T-cell (primary cell): ENCODE data around the gene KRT77. TPM values are rescaled to one million over a fixed set of nuclear protein-coding genes. Genes with fewer than 3 reads are reported as not detected.

Source experiments
- ATAC-seq, 4 experiments: fragments of 200-7000 bp in 3 of 4; fragments of 150-1000 bp in 1 of 4; cut with Tn5 transposase; replicated peaks in 1 of 4; 1 replicate in 3 of 4; 2 replicates in 1 of 4; pipeline ENCODE4 v1.10.0; 2021; ENCODE audit warnings: moderate library complexity in 3 of 4, mild to moderate bottlenecking in 2 of 4, moderate number of reproducible peaks in 1 of 4
- CTCF ChIA-PET, 2 donors: fragments of 300-600 bp; sonication (Branson Sonifier 250); formaldehyde crosslinking; loops; one replicate each; lab custom pipeline; 2022; ENCODE audit warnings: antibody characterized with exemption in 2 of 2; lab: Charles Lee
- POLR2A ChIA-PET, 2 donors: fragments of 300-600 bp; sonication (Branson Sonifier 250); formaldehyde crosslinking; loops; one replicate each; lab custom pipeline; 2022; ENCODE audit warnings: antibody characterized with exemption in 2 of 2; lab: Charles Lee
- DNase-seq, 35 experiments: peaks; one replicate each; pipeline versions ENCODE4 v3.0.0 to v3.0.0-alpha.2; 2013 to 2023
- H3K27ac ChIP-seq: one replicate; pipeline ENCODE4 v1.5.1; 2013; ENCODE audit warnings: low read length
- H3K27me3 ChIP-seq, 2 experiments: replicated peaks in 1 of 2; 1 replicate in 1 of 2; 2 replicates in 1 of 2; pipeline versions ENCODE4 v1.6.1 to v1.7.0; 2013; ENCODE audit warnings: low read length in 1 of 2, mixed read lengths in 1 of 2; ENCODE audit not compliant: control insufficient read depth in 2 of 2, insufficient read depth in 2 of 2; ENCODE audit errors: extremely low read depth in 1 of 2
- H3K36me3 ChIP-seq, 2 donors: 1 replicate in 1 of 2; 2 replicates in 1 of 2; pipeline versions ENCODE4 v1.6.1 to v1.7.0; 2013; ENCODE audit warnings: low read length in 1 of 2; ENCODE audit not compliant: control insufficient read depth in 2 of 2, insufficient read depth in 1 of 2; ENCODE audit errors: extremely low read depth in 1 of 2
- H3K4me1 ChIP-seq, 2 experiments: 1 replicate in 1 of 2; 2 replicates in 1 of 2; pipeline versions ENCODE4 v1.6.1 to v1.7.0; 2013; ENCODE audit warnings: low read length in 2 of 2, mixed read lengths in 1 of 2; ENCODE audit not compliant: insufficient read depth in 2 of 2, control insufficient read depth in 1 of 2; ENCODE audit errors: extremely low read depth in 1 of 2
- H3K4me3 ChIP-seq, 2 donors: 1 replicate in 1 of 2; 2 replicates in 1 of 2; pipeline versions ENCODE4 v1.5.1 to v1.7.0; 2013; ENCODE audit warnings: mild to moderate bottlenecking in 2 of 2, low read length in 1 of 2, moderate library complexity in 1 of 2; ENCODE audit not compliant: control insufficient read depth in 1 of 2; ENCODE audit errors: extremely low read depth in 1 of 2
- H3K9me3 ChIP-seq: 2 replicates; pipeline ENCODE4 v1.7.0; 2013
- H3K27ac Mint-ChIP-seq, 2 donors: one replicate each; pipeline ENCODE4 v1.8.0; 2020 to 2021; ENCODE audit warnings: mild to moderate bottlenecking in 2 of 2, mixed read lengths in 2 of 2
- H3K27me3 Mint-ChIP-seq, 2 donors: one replicate each; pipeline ENCODE4 v1.8.0; 2021 to 2022; ENCODE audit warnings: mixed read lengths in 2 of 2
- H3K36me3 Mint-ChIP-seq: one replicate; pipeline ENCODE4 v1.8.0; 2021; ENCODE audit warnings: mixed read lengths
- H3K4me1 Mint-ChIP-seq, 3 donors: one replicate each; pipeline ENCODE4 v1.8.0; 2020 to 2022; ENCODE audit warnings: mixed read lengths in 3 of 3, mild to moderate bottlenecking in 1 of 3
- H3K4me3 Mint-ChIP-seq, 3 donors: one replicate each; pipeline ENCODE4 v1.8.0; 2020 to 2022; ENCODE audit warnings: mild to moderate bottlenecking in 3 of 3, mixed read lengths in 3 of 3, moderate library complexity in 3 of 3
- H3K9me3 Mint-ChIP-seq, 3 donors: one replicate each; pipeline ENCODE4 v1.8.0; 2020 to 2022; ENCODE audit warnings: mixed read lengths in 3 of 3
- WGBS: methylation state at CpG from one replicate; pipeline ENCODE4 v1.1.5; 2013; ENCODE audit warnings: missing lambda C conversion rate; ENCODE audit not compliant: insufficient coverage; 5-methylcytosine and 5-hydroxymethylcytosine counted together
- total RNA-seq, 35 experiments: library from RNA in 6 of 35; stranded (reverse) in 6 of 35; fragments of 120-200 nt in 1 of 35; gene quantifications; one replicate each; pipeline versions ENCODE4 v1.2.1 to v1.2.4 and lab custom pipeline; 2013 to 2026

KRT77 gene
- total RNA-seq, 5 donors from 2014 or later (not counting 1 experiment from before 2014, with no cell fraction given), result not detected

GRCh38 chr12:52694151-52694550 is 9.2 kb downstream of the KRT77 start:
- Histone ChIP-seq H3K36me3 (no peaks in the 10 kb centered on the region), H3K27me3 (peaks cover 0 to 25% of the 10 kb centered on the region in 2 experiments), H3K4me3 (no peak overlapping the region), H3K27ac (no peak overlapping the region), H3K4me1 (peaks cover 3 to 23% of the 10 kb centered on the region in 2 experiments), H3K9me3 (no peaks in the 10 kb centered on the region)
- ATAC-seq (no peak), DNase-seq (no peak)
- H3K36me3 Mint-ChIP-seq, result no peaks in the 10 kb centered on the region
- WGBS, result no CpG with 5 or more reads among the region's 6 CpGs
- ChIA-PET CTCF (no interaction called here), POLR2A (interaction anchor here in 1 of 2 donors (0.7 kb wide), 1 partner anchor 119 kb away, joined by 4 read pairs; no protein-coding TSS in a partner anchor)
- peaks cover 3 to 12% of the 10 kb centered on the region in 2 donors for H3K27me3 Mint-ChIP-seq
- no peaks in the 10 kb centered on the region for H3K9me3 Mint-ChIP-seq
- H3K4me1 Mint-ChIP-seq, result peaks cover 35 to 41% (median 39%) of the 10 kb centered on the region in 3 donors
- H3K4me3 Mint-ChIP-seq, result no peak overlapping the region
- no peak overlapping the region for H3K27ac Mint-ChIP-seq

- POLR2A ChIA-PET, result no interaction called here
Measured at GRCh38 chr12:52693261-52693660, 10.1 kb downstream of the KRT77 start.

GRCh38 chr12:52692254-52692653 is 11.1 kb downstream of the KRT77 start:
- peaks cover 44 to 52% (median 45%) of the 10 kb centered on the region in 3 donors for H3K4me1 Mint-ChIP-seq
- Histone ChIP-seq H3K9me3 (no peaks in the 10 kb centered on the region), H3K4me3 (no peak overlapping the region), H3K36me3 (no peaks in the 10 kb centered on the region), H3K27me3 (peaks cover 0 to 25% of the 10 kb centered on the region in 2 experiments), H3K4me1 (peaks cover 3 to 30% of the 10 kb centered on the region in 2 experiments), H3K27ac (no peak overlapping the region)
- CTCF ChIA-PET, result no interaction called here
- H3K27ac Mint-ChIP-seq, result peak overlapping the region in 1 of 2 donors; percentile 45
- DNase-seq (no peak), ATAC-seq (no peak)
- no peaks in the 10 kb centered on the region for H3K36me3 Mint-ChIP-seq
- H3K9me3 Mint-ChIP-seq, result no peaks in the 10 kb centered on the region
- POLR2A ChIA-PET, result interaction anchor here in 1 of 2 donors (0.6 kb wide), 1 partner anchor 49 kb away, joined by 4 read pairs; no protein-coding TSS in a partner anchor
- peak overlapping the region in 2 of 3 donors; percentile 13 to 89 for H3K4me3 Mint-ChIP-seq
- H3K27me3 Mint-ChIP-seq, result peaks cover 0 to 16% of the 10 kb centered on the region in 2 donors
- WGBS, result 93% methylated on average over 8 of the region's 8 CpGs

More at GRCh38 chr12:52693261-52693660, 10.1 kb downstream of the KRT77 start:
- H3K4me1 Mint-ChIP-seq, result peaks cover 35 to 44% (median 43%) of the 10 kb centered on the region in 3 donors
- H3K9me3 ChIP-seq, result no peaks in the 10 kb centered on the region
- H3K4me1 ChIP-seq, result peaks cover 3 to 23% of the 10 kb centered on the region in 2 experiments
- no peak for ATAC-seq
- H3K4me3 Mint-ChIP-seq, result peak overlapping the region in 1 of 3 donors; percentile 32
- no peaks in the 10 kb centered on the region for H3K9me3 Mint-ChIP-seq
- H3K4me3 ChIP-seq, result no peak overlapping the region
- H3K36me3 Mint-ChIP-seq, result no peaks in the 10 kb centered on the region
- no peaks in the 10 kb centered on the region for H3K36me3 ChIP-seq
- H3K27ac ChIP-seq, result no peak overlapping the region
- CTCF ChIA-PET, result no interaction called here
- DNase-seq, result no peak
- H3K27ac Mint-ChIP-seq, result peak overlapping the region; percentile 59 to 67
- peaks cover 3 to 16% of the 10 kb centered on the region in 2 donors for H3K27me3 Mint-ChIP-seq
- 20% methylated on average over 1 of the region's 5 CpGs for WGBS
- H3K27me3 ChIP-seq, result peaks cover 0 to 21% of the 10 kb centered on the region in 2 experiments

- WGBS, result 50% methylated on average over 2 of the region's 2 CpGs
- no peak overlapping the region for H3K27ac ChIP-seq
- H3K27me3 Mint-ChIP-seq, result peaks cover 0 to 16% of the 10 kb centered on the region in 2 donors
- H3K36me3 Mint-ChIP-seq, result no peaks in the 10 kb centered on the region
- DNase-seq (no peak), ATAC-seq (peak in 1 of 4 experiments; percentile 5)
- ChIA-PET POLR2A (no interaction called here), CTCF (no interaction called here)
- H3K4me1 Mint-ChIP-seq, result peaks cover 45 to 53% (median 47%) of the 10 kb centered on the region in 3 donors
- H3K4me3 Mint-ChIP-seq, result peak overlapping the region; percentile 86 to 89 (median 89)
- peak overlapping the region; percentile 89 to 90 for H3K27ac Mint-ChIP-seq
- peaks cover 3 to 30% of the 10 kb centered on the region in 2 experiments for H3K4me1 ChIP-seq
- H3K4me3 ChIP-seq, result no peak overlapping the region
- peaks cover 0 to 25% of the 10 kb centered on the region in 2 experiments for H3K27me3 ChIP-seq
- H3K36me3 ChIP-seq, result no peaks in the 10 kb centered on the region
- no peaks in the 10 kb centered on the region for H3K9me3 ChIP-seq
- H3K9me3 Mint-ChIP-seq, result no peaks in the 10 kb centered on the region
Measured at GRCh38 chr12:52691841-52692150, 11.5 kb downstream of the KRT77 start.

- Mint-ChIP-seq H3K4me3 (peak overlapping the region; percentile 86 to 89 (median 89)), H3K4me1 (peaks cover 45 to 53% (median 47%) of the 10 kb centered on the region in 3 donors), H3K9me3 (no peaks in the 10 kb centered on the region), H3K27ac (peak overlapping the region; percentile 89 to 90), H3K36me3 (no peaks in the 10 kb centered on the region), H3K27me3 (peaks cover 0 to 14% of the 10 kb centered on the region in 2 donors)
- 1% methylated on average over 37 of the region's 45 CpGs for WGBS
- peaks cover 0 to 25% of the 10 kb centered on the region in 2 experiments for H3K27me3 ChIP-seq
- DNase-seq (peak; percentile 19 to 73 (median 54)), ATAC-seq (peak; percentile 86 to 91 (median 90))
- H3K9me3 ChIP-seq, result no peaks in the 10 kb centered on the region
- peaks cover 3 to 30% of the 10 kb centered on the region in 2 experiments for H3K4me1 ChIP-seq
- H3K27ac ChIP-seq, result peak overlapping the region; percentile 55
- ChIA-PET POLR2A (no interaction called here), CTCF (interaction anchor here in 1 of 2 donors (1.0 to 1.3 kb wide), 2 partner anchors 10 to 106 kb away, joined by 5 to 6 read pairs; no protein-coding TSS in a partner anchor)
- peak overlapping the region; percentile 42 to 48 for H3K4me3 ChIP-seq
- H3K36me3 ChIP-seq, result no peaks in the 10 kb centered on the region
Measured at GRCh38 chr12:52691076-52691840, 12.1 kb downstream of the KRT77 start.

GRCh38 chr12:52690351-52691075 is 12.8 kb downstream of the KRT77 start:
- peak overlapping the region; percentile 55 for H3K27ac ChIP-seq
- H3K4me3 ChIP-seq, result peak overlapping the region; percentile 42 to 48
- 88% methylated on average over 3 of the region's 8 CpGs for WGBS
- CTCF ChIA-PET, result interaction anchor here in 1 of 2 donors (1.0 to 1.3 kb wide), 3 partner anchors 9 to 105 kb away, joined by 3 to 6 read pairs (median 5); no protein-coding TSS in a partner anchor
- Mint-ChIP-seq H3K4me1 (peaks cover 45 to 53% (median 47%) of the 10 kb centered on the region in 3 donors), H3K9me3 (no peaks in the 10 kb centered on the region), H3K27me3 (peaks cover 0 to 14% of the 10 kb centered on the region in 2 donors), H3K4me3 (peak overlapping the region; percentile 86 to 89 (median 89)), H3K36me3 (no peaks in the 10 kb centered on the region), H3K27ac (peak overlapping the region; percentile 89 to 90)
- DNase-seq (no peak), ATAC-seq (peak in 2 of 4 experiments; percentile 13 to 16)
- H3K36me3 ChIP-seq, result no peaks in the 10 kb centered on the region
- H3K4me1 ChIP-seq, result peaks cover 3 to 30% of the 10 kb centered on the region in 2 experiments
- POLR2A ChIA-PET, result interaction anchor here in 1 of 2 donors (0.7 kb wide), 2 partner anchors 74 to 90 kb away, joined by 3 read pairs; no protein-coding TSS in a partner anchor
- H3K9me3 ChIP-seq, result no peaks in the 10 kb centered on the region
- peaks cover 0 to 25% of the 10 kb centered on the region in 2 experiments for H3K27me3 ChIP-seq
